NCI-H2171 treated with DMSO at 0.1 percent for 48 hours (cell line): ENCODE results near the gene SIRT7.
"Not testable (repeated sequence)": the region's sequence is repeated elsewhere in the genome, so short reads cannot be mapped to it uniquely, and the experiment has no call there.

Experiments used
- DNase-seq: peaks from one replicate; lab custom pipeline; 2025; lab: John Stamatoyannopoulos, UW

SIRT7 gene

DNA sequence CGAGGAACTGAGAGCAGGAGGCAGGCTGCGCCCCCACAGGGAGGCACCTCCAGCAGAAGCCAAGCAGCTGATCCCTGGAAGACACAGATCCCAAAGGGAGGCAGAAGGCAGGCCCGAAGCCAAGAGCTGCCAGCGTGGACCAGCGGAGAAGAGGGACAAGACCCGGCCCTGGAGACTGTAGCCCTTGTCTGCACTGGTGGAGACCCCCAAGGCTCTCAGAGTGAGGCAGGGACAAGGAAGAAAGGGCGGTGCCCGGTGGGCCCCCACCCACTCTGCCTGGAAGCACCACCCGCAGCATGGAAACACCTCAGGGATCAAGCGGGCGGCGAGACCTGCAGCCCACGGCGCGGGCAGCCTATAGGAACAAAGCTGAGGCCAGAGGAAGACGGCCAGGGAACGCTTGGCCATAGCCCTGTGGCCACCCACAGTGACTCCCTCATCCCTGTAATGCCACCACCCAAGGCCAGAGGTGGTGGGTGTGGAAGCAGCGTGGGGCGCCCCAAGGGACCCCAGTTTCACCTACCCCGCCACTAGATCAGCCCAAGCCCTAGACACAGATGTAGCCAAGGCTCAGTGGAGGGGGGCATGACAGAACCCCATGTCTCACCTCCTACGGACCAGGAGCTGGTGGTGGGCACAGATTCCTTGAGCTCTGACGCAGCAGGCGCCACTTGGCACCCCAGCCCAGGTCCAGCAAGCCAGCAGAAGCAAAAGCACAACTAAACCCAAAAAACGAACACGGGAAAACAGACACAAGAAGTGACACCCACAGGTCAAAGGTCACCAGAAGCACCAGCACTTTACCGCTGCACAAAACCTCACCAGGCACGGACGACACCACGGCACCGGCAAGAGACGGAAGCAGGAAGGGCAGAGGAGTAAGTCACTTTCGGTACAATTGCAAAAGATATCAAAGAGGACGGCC is 2.9 kb upstream of the SIRT7 start:
- DNase-seq = no peak

DNA sequence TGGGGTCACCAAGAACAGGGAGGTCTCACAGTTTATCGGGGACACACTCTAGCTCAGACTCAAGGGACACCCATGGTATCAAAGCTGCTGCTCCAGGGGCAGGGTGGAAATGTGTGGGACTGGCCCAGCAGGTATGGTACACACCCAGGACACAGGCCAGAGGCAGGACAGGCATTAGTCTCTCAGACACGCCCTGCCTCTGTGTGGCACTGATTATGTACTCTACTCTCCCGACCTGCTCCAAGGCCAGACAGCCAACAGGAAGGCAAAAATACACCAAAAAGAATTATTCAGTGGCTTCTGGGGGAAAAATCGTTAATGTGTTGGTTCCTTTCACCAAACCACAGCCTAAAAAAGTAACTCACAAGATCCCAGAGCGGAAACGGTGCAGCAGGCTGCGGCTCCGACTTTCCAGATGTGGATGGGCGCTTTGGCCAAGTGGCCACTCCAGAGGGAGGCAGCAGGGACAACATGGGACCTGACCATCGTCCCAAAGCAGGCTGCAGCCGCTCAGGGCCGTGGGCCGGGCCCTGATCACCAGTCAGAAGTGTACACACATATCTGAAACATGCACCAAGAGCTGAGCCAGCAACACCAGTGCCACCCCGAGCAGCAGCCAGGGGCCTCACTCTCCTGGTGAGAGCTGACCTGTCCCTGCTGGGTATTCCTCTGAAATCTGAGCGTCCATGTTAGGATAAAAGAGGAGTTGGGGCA is 1.0 kb upstream of the SIRT7 start:
- DNase-seq = no peak

DNA sequence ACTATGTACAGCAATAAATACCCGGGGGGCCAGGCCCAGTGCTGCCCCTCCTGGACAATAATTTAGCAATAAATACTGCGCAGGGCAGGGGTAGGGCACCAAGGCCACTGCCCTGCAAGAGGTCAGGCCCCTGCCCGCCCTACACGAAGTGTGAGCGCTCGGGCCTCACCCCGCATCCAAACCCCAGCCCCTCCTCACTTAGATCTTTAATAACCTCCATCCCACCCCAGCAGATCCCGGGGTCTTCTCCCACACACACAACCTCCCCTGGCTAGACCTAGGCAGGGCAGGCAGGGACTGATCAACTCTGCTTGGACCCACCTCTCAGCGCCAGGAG is 325 bp upstream of the SIRT7 start:
- DNase-seq = not testable (repeated sequence)

DNA sequence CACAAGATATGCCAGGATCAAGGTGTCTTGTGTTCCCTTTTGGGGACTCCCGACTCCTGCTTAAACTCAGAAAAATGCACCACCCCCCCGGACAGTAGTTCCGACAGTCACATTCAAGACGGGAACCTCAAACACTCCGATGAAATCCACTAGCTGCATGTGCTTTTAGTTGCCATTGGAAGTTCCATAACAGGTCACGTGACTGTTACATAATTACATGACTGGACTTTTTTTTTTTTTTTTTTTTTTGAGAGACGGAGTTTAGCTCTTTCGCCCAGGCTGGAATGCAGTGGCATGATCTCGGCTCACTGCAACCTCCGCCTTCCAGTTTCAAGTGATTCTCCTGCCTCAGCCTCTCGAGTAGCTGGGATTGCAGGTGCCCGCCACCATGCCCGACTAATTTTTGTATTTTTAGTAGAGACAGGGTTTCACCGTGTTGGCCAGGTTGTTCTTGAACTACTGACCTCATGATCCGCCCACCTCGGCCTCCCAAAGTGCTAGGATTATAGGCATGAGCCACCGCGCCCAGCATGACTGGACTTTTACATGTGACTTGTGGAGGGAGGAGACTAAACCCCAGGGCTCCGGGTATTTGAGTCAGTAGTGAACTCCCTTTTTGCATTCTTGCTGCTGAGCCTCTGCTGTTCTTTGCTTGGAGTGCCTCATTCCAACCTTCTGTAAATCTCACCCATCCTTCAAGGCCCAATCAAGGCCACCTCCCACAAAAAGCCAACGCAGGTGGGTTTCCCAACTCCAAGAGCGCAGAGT is 1.6 kb downstream of the SIRT7 start:
- no peak for DNase-seq

DNA sequence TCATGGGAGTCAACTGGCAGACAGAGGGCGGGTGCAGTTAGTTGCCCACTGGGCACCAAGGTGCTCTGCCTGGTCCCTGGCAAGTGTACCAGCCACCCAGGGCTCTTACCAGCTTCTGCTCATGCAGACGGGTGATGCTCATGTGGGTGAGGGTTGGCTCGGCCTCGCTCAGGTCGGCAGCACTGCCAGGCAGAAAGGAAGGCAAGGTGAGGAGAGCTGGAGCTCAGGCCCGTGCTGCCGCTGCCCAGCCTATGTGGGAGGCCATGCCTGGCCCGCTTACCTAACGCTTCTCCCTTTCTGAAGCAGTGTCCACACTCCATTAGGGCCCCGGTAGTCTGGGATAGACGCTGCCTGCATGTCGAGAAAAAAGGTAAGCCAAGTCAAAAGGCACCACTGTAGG is 2.6 kb downstream of the SIRT7 start:
- no peak for DNase-seq

DNA sequence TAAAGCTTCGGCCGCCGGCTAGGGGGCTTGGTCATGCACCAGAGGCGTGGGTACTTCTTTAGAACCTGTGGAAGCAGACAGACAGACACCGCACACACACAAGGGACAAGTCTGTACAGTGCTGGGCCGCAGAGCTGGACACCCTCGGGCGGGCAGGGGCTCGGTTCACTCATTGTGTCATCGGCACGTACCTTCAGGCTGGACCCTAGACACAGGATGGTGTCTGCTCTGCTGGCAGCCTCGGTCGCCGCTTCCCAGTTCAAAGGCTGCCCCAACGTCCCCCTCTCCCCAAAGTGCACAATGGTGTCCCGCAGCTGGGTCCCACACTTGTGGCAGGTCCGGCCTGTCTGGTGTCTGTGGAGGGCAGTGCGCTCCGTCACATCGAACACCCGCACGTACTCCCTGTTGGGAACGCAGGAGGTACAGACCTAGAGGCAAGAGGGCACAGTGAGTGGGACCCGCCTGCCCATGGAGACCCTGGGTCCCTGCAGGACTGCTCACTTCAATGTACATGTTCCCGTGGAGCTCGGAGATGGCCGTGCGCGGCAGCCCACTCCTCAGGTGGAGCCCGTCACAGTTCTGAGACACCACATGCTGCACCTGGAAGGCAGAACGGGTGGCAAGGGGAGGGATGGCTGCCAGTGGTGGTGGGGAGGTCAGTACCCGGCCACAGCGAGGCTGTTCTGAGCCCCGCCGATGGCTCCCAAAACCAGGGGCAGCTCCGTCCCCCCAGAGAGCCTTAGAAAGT is 3.7 kb downstream of the SIRT7 start:
- DNase-seq = no peak

DNA sequence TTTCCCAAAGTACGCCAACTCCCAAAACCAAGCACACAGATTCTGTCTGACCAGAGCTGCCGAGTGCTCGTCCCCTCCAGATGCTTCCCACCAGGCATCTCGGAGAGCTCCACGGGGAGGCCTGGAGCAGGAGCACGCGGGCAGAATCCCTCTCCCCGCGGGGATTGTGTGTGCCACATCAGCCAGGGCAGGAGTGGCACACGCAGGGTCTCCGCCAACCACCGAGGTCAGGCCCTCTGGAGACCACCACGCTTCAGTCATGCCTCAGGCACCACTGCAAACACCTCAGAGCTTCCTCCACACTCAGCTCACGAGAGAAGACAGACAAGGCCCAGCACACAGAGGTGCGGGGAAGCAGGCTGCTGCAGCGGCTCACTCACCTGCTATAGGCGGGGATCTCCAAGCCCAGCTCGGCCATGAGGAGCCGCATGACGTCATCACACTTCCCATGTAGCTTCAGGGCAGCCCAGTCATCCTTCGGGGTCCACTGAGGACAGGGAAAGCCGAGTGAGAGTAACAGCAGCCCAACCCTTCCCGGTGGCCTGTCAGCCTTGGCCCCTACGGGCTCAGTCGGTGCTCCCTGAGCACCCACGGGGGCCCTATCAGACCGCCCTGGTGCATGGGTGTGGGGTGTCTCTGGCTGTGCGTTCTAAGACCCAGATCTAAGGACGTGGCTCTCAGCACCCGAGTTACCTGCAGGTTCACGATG is 4.4 kb downstream of the SIRT7 start:
- DNase-seq = no peak

DNA sequence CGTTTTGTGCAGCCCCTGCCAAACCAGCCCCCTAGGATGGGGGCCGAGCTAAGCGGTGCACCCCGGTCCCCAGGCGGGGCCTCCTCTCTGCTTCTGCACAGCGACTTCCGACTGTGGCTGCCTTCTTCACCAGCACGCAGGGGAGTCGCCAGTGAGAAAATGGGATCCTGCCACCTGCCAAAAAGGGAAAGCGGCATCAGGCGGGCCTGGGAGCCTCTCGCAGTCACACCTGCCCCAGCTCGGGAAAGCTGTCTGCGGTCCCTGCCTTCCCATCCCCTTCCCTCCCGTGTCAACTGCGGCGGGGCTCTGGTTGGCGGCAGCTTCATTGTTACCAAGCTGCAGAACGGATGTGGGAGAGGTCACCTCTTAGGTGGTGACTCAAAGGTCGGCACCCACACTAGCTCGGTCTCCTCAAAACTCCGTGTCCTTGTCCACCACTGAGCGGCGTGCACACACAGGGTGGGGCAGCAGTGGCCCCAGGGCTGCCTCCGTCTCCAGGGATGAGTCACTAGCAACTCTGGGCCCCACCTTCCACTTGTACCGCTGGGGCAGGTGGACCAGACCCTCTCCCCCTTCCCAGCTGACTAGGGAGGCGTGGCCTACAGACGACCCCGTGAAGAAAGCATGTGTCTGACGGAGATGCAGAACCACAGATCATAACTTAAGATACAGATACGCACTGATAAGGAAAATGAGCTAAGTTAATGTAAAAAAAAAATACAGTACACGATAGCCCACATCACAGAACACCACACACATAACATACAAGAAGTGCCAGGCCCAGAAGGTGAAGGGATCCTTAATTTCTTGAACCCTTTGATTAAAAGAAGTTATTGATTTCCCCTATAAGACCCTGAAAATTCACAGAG is 5.3 kb downstream of the SIRT7 start:
- no peak for DNase-seq

DNA sequence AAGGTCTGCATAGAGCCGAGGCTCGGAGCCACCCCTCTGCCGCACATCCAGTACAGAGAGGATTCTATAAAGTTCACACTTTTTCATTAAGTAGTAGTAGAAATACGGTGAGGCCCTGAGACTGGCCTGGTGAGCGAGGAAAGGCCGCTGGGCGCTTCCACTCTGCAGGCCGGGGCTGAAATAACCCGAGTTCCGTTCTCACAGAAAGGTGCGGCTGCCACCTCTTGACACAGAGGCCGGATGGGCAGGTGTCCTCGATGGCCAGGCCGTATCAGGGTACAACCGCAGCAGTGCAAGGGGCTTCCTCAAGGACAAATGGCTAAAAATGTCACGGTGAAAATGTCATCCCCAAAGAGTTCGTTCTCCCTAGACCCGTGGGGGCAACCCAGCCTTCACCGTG is 6.0 kb downstream of the SIRT7 start:
- no peak for DNase-seq

DNA sequence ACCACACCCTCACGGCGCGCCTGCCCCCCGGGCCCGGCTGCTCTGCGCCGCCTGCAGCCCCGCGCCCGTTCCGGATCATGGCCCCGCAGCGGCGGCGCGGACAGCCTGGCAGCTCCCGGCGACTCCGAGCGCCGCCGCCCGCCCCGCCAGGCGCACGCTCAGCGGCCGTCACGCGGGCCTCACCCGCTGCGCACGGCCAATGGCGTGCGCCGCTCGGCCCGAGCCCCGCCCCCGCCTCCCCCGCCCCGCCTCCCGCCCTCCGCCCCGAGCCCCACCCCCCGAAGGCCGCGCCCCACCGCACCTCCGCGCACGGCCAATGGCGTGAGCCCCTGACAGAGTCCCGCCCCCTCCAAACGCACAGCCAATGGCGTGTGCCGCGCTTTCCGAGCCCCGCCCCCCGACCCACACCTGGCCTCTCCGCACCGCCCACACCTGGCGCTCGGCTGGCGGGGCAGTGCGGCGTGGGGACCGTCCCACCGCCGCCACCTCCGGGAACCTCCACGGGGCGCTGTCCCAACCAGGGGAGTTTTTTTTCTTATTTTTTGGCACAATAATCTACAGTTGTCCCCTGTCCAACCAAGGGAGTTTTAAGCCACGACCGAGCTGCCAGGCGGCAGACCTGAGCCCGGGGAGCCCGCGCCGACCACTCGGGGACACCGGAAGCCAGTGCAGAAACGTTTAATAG is 6.6 kb downstream of the SIRT7 start, which contains the start of gene PCYT2:
TSS of gene PCYT2 (minus strand) at position 123 of the 685 bp plus-strand sequence. CDS start at position 79, 44 bp downstream.
- peak; percentile 85 for DNase-seq

DNA sequence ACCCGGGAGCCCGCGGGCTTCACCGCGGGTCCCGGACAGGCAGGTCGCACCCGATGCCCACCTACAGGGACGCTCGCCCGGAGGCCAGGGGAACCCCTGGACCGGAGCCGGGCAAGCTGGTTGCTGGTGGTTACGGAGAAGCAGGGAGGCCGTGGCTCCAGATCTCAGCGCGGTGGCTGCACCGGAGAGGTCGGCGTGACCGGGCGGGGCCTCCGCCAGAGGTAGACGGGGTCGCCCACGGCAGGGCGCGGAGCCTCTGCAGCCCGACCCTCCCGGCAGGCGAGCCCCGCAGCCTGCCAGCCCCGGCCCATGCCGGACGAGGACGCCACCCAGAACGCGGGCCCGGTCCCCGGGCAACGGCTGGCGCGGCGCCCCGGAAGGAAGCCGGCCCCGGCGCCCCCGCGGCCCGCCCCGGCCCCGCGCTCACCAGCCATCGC is 7.1 kb downstream of the SIRT7 start:
- no peak for DNase-seq

DNA sequence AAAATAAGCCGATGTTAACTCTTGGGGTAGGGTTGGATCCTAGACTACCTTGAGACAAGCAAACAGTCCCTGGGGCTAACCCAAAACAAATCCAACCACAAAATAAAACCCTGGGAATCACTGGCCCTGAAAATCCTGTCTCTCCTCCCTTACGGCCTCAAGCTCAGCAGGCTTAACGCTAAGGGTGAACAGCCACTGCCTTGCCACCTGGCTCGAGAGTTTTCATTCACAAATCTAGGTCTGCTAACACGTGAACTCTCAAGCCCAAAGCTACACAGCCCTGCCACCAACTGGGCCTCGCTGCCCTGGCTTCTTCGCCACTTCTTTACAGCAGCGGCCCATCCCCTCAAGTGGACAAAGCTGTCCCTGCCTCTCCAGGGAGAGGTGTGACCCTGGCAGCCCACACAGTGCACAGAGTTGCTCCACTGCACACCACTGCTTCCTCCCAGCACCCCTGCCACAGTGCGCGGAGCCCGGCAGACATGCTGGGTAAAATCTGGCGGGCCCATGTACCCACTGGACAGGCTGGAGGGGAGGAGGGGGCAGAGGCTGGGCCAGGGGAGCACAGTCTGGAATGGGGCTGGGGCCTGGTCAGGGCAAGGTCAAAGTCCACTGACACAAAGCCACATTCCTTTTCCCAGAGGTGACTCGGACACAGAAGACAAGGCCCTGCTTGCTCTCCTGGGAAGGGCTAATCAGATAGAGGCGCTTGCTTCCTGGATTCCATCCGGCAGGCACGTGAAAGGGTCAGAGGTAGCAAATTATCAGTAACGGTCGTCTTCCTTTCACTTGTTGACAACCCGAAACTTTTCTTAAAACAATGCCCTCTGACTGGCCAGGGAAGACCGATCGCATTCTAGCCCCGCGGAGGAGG is 7.8 kb downstream of the SIRT7 start:
- DNase-seq = no peak

DNA sequence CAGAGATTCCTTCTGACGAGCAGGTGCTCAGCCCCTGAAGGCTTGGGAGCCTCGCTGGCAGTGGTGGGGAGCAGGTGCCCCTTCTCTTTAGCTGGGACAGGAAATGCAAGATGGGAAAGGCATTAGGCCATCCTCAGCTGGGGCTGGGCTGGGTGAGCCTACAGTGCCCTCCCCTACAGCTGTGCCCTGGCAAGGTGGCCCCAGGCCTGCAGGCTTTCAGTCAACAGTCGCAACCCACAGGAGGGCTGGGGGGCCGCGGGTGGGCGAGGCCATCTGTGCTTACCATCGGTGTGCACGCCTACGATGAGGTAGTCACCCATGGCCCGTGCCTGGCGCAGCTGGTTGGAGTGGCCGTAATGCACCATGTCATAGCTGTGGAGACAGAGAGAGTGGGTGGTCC is 8.7 kb downstream of the SIRT7 start:
- DNase-seq = no peak

DNA sequence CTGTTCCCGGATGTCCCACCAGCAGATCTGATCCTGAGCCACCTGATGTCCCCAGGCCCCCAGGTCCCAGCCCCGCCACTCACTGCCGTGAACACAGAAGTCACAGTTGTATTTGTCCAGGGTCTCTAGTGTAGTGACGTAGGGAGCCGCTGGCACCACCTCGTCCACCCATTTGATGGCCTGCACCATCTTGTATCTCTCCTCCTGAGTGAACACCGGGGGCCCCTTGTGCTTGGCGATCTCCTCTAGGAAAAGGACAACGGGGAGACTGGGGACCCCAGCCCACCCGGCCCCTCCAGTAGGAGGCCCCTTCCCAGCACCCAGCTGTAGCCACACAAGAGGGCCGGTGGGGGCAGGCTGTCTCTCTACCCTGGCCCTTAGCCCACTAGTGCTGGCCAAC is 9.2 kb downstream of the SIRT7 start:
- DNase-seq = no peak

DNA sequence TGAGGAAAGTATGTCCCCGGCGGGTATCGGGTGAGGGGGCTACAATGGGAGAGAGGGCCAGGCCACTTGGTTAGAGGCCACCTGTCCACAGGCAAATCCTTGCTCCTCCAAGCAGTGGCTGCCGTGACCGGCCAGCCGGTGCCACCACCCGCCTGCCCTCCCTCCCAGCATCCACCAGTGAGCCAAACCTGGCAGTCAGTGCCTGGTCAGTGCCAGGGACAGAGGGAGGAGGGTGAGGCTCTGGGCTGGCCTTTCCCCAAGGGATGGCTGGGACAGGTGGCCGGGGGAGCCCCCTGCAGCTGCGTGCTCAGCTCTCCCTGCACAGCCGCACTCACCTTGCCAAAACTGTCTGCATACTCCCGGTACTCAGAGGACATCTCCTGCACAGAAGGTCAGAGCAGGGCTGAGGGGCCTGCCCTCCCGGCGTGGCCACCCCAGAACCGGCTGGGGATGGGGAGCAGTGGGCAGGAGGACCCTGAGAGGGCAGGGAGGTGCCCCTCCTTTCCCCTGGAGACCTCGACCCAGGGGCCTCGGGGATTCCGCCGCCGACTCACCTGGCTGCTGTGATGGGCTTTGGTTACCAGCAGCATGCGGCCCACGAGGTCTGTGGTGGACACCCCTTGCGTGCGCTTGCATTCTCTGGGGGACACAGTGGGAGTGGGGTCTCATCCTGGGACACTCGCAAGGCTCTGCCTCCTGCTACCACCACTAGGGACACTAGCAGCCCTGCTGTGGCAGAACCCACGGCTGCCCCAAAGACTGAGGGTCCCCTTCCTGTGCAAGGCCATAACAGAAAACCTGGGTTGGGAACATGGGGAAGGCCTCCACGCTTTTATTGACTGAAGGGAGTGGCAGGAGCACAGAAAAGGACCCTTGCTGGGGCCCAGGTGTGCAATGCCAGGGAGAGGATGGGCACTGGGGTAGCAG is 10.5 kb downstream of the SIRT7 start:
- no peak for DNase-seq

DNA sequence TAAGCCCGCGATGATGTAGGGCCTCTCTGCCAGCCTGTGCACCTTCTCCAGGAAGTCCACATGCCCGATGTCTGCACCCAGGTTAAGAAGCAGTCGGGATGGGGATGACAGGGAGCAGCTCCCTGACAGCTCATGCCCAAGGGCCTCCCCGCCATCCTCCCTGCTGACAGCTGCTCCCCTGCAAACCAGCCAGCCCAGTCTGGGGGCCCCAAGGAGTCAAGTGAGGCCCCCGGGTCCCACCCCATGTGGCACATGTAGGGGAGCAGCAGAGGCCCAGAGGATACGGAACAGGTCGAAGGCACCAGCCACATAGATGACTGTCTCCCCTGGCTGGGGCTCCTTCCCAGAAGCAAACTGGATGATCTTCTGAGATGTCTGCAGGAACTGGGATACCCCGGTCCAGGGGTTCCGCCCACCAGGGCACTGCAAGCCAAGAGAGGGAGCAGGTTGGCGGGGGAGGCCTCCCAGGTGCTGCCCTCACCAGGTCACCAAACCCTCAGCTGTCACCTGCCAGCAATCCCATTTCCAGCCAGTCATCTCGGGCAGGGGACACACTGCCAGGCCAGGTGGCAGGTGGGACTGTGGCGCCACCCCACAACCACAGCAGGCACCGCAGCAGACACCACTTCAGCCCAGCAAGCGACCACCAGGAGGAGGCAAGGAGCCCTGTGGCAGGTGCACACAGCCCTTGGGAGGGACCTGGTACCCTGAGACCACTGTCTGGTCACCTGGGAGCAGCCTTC is 11.3 kb downstream of the SIRT7 start:
- no peak for DNase-seq

DNA sequence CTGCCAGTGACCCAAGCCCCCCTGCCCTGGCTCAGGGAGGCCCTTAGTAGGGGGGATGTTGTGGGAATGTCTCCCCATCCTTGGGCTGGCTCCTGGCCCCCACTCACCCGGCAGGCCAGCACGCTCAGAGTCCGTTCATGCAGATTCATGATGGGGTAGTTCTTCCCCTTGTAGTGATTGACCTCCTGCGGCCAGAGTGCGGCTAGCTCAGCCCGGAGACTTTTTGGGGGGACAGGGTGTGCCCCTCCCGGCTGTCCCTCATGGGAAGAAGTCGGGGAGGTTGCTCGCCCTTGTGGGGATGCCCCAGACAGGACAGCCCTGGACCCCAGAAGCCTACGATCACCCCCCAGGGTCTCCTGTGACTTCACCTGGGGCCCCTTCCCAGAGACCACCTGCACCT is 12.0 kb downstream of the SIRT7 start:
- no peak for DNase-seq
